HepG2 (cell line): ENCODE measurements around the gene UTS2R. TPM values are rescaled to one million over a fixed set of nuclear protein-coding genes. Genes with fewer than 3 reads are reported as not detected.
A peak's percentile ranks its signal among the peaks of the same experiment; 100 is the strongest.

Experiments
- ATAC-seq: fragments of 200-7000 bp; cut with Tn5 transposase; 3 replicates; pipeline ENCODE4 v1.9.1; 2020; ENCODE audit warnings: mild to moderate bottlenecking, moderate library complexity
- BruUV-seq: library from RNA; stranded (reverse); fragments of 400-500 nt; replicated peaks from 2 replicates; lab custom pipeline; 2021; lab: Mats Ljungman, UMichigan
- CTCF ChIA-PET: fragments of 300-600 bp; formaldehyde crosslinking; extraction: SDS; loops from one replicate; lab custom pipeline; 2021; ENCODE audit warnings: low total read pairs, inconsistent platforms, low intra/inter-chr PET ratio; lab: Yijun Ruan, JAX
- POLR2A ChIA-PET: fragments of 350-600 bp; sonication (Branson Sonifier 250); formaldehyde crosslinking; loops from one replicate; lab custom pipeline; 2020; ENCODE audit warnings: antibody characterized with exemption, inconsistent platforms; lab: Yijun Ruan, JAX
- DNase-seq: peaks from one replicate; pipeline ENCODE4 v3.0.0-alpha.2; 2015; ENCODE audit warnings: low spot score
- FAIRE-seq: peaks from 3 replicates; lab custom pipeline; 2011; peaks lifted over from hg19 to GRCh38; lab: Jason Lieb, UNC
- H2AFZ ChIP-seq: one replicate; pipeline ENCODE4 v1.6.1; 2011; ENCODE audit warnings: low read length, inconsistent platforms
- H3K27ac ChIP-seq: fragments of 300-600 bp; 3 replicates; pipeline ENCODE4 v1.8.0; 2011; ENCODE audit warnings: mixed run types, mild to moderate bottlenecking, mixed read lengths, low read length, inconsistent platforms; ENCODE audit not compliant: insufficient read depth; ENCODE audit errors: extremely low read length
- H3K27me3 ChIP-seq, 2 experiments: fragments of 200-600 bp in 1 of 2; 2 replicates in 1 of 2; 3 replicates in 1 of 2; pipeline versions ENCODE4 v1.6.0 to v1.8.0; 2011; ENCODE audit warnings: low read length in 2 of 2, mild to moderate bottlenecking in 2 of 2, moderate library complexity in 2 of 2, inconsistent platforms in 1 of 2; ENCODE audit not compliant: insufficient read depth in 2 of 2, control insufficient read depth in 1 of 2
- H3K36me3 ChIP-seq, 2 experiments: fragments of 200-600 bp in 1 of 2; replicated peaks in 1 of 2; 2 replicates in 1 of 2; 3 replicates in 1 of 2; pipeline versions ENCODE4 v1.5.1 to v1.8.0; 2011; ENCODE audit warnings: low read length in 2 of 2, inconsistent platforms in 1 of 2; ENCODE audit not compliant: insufficient read depth in 2 of 2, control insufficient read depth in 1 of 2
- H3K4me1 ChIP-seq: 2 replicates; pipeline ENCODE4 v1.5.1; 2012; ENCODE audit warnings: low read length, inconsistent platforms; ENCODE audit not compliant: insufficient read depth
- H3K4me2 ChIP-seq: 2 replicates; pipeline ENCODE4 v1.6.0; 2011; ENCODE audit warnings: low read depth, low read length, inconsistent platforms
- H3K4me3 ChIP-seq, 3 experiments: fragments of 200-600 bp in 1 of 3; sonication (generic), shearing (Covaris generic) in 1 of 3; replicated peaks in 1 of 3; 2 replicates each; pipeline ENCODE4 v1.5.1; 2011 to 2016; ENCODE audit warnings: low read length in 3 of 3, inconsistent platforms in 2 of 3, low read depth in 2 of 3, mild to moderate bottlenecking in 2 of 3, control low read depth in 1 of 3, mixed read lengths in 1 of 3; ENCODE audit not compliant: insufficient read depth in 1 of 3
- H3K79me2 ChIP-seq: one replicate; pipeline ENCODE4 v1.6.1; 2011; ENCODE audit warnings: low read length, inconsistent platforms; ENCODE audit not compliant: insufficient read depth
- H3K9ac ChIP-seq: 2 replicates; pipeline ENCODE4 v1.6.0; 2011; ENCODE audit warnings: mild to moderate bottlenecking, low read depth, low read length, inconsistent platforms; ENCODE audit not compliant: insufficient read depth
- H3K9me3 ChIP-seq: 2 replicates; pipeline ENCODE4 v1.5.1; 2012; ENCODE audit warnings: mild to moderate bottlenecking, low read length
- H4K20me1 ChIP-seq: 2 replicates; pipeline ENCODE4 v1.6.0; 2011; ENCODE audit warnings: inconsistent platforms, mild to moderate bottlenecking, low read length, moderate library complexity; ENCODE audit not compliant: insufficient read depth
- ATF7 ChIP-seq, 2 experiments: fragments of 450-650 bp in 1 of 2; sonication (generic) in 1 of 2; formaldehyde crosslinking in 1 of 2; IDR thresholded peaks; 2 replicates each; pipeline versions ENCODE4 v1.4.0 to v1.6.1; 2016 to 2020; ENCODE audit warnings: antibody characterized with exemption in 1 of 2, mild to moderate bottlenecking in 1 of 2, missing genetic modification reagents in 1 of 2
- GFI1 ChIP-seq: sonication (generic); formaldehyde crosslinking; IDR thresholded peaks from 2 replicates; pipeline ENCODE4 v1.5.0; 2020; ENCODE audit warnings: missing genetic modification reagents, mild to moderate bottlenecking, borderline replicate concordance
- GLI4 ChIP-seq: sonication (generic); formaldehyde crosslinking; IDR thresholded peaks from 2 replicates; pipeline ENCODE4 v1.5.1; 2020; ENCODE audit warnings: missing genetic modification reagents, mild to moderate bottlenecking, moderate library complexity, borderline replicate concordance
- KAT2B ChIP-seq: fragments of 150-350 bp; IDR thresholded peaks from 2 replicates; pipeline ENCODE4 v1.6.1; 2014; ENCODE audit warnings: low read depth, low read length, borderline replicate concordance
- MAZ ChIP-seq, 2 experiments: sonication (generic) in 1 of 2; formaldehyde crosslinking in 1 of 2; IDR thresholded peaks; 2 replicates each; pipeline versions ENCODE4 v1.5.0 to v1.6.1; 2012 to 2020; ENCODE audit warnings: low read depth in 2 of 2, mild to moderate bottlenecking in 2 of 2, borderline replicate concordance in 1 of 2, improper control_type of control experiment in 1 of 2, low read length in 1 of 2, missing genetic modification reagents in 1 of 2, moderate library complexity in 1 of 2
- POLR2G ChIP-seq: fragments of 200-400 bp; formaldehyde crosslinking; IDR thresholded peaks from 2 replicates; pipeline ENCODE4 v1.6.1; 2018; ENCODE audit warnings: mild to moderate bottlenecking, low read depth, low read length, moderate library complexity
- PRDM4 ChIP-seq: sonication (generic); formaldehyde crosslinking; IDR thresholded peaks from 2 replicates; pipeline ENCODE4 v1.9.0; 2021; ENCODE audit warnings: missing genetic modification reagents, borderline replicate concordance
- ZFP36 ChIP-seq: fragments of 150-350 bp; IDR thresholded peaks from 2 replicates; pipeline ENCODE4 v1.6.1; 2018; ENCODE audit warnings: borderline replicate concordance, low read length, low read depth; ENCODE audit not compliant: partially characterized antibody
- ZNF629 ChIP-seq: sonication (generic); formaldehyde crosslinking; conservative IDR thresholded peaks from 2 replicates; pipeline ENCODE4 v1.5.0; 2020; ENCODE audit warnings: missing genetic modification reagents
- WGBS: methylation state at CpG from one replicate; pipeline ENCODE4 v1.1.6; 2017; ENCODE audit warnings: low lambda C conversion rate; 5-methylcytosine and 5-hydroxymethylcytosine counted together
- in situ Hi-C: cut with HindIII; loops from 2 replicates; pipeline ENCODE4 v1.10.0; 2017; ENCODE audit warnings: low pct_unique_long_range_greater_than_20kb; ENCODE audit not compliant: extremely low pct_ligation_motif_present
- intact Hi-C: fragments of 100-400 bp; cut with micrococcal nuclease; formaldehyde crosslinking; loops from one replicate; pipeline ENCODE4 v1.10.0; 2022; ENCODE audit not compliant: unreplicated experiment
- polyA plus RNA-seq, 8 experiments: library from polyadenylated mRNA; depleted of rRNA in 3 of 8; stranded (reverse) in 7 of 8; unstranded in 1 of 8; fragments of >200 nt; fragmentation: Illumina TruSeq in 4 of 8; extraction: Trizol in 4 of 8; gene quantifications; 2 replicates each; pipeline versions ENCODE4 v1.2.1 to v1.2.3, GENCODE V29; 2011 to 2016; ENCODE audit warnings: low read depth in 4 of 8, missing spikeins in 1 of 8, mixed read lengths in 1 of 8; ENCODE audit not compliant: insufficient read depth in 1 of 8
- total RNA-seq, 5 experiments: library from RNA; depleted of rRNA; stranded (reverse); fragments of >200 nt; fragmentation: Illumina TruSeq; extraction: Trizol; gene quantifications; 2 replicates each; pipeline ENCODE4 v1.2.3, GENCODE V29; 2016; ENCODE audit warnings: low read depth in 1 of 5
- TF ChIP-seq, protein P1 (sequence below): sonication (generic); formaldehyde crosslinking; IDR thresholded peaks from 2 replicates; pipeline ENCODE4 v1.4.0; 2020; ENCODE audit warnings: low read depth, mild to moderate bottlenecking, missing genetic modification reagents
- TF ChIP-seq, protein P2 (sequence below): sonication (generic); formaldehyde crosslinking; IDR thresholded peaks from 2 replicates; pipeline ENCODE4 v1.5.1; 2020; ENCODE audit warnings: missing genetic modification reagents, mild to moderate bottlenecking, borderline replicate concordance

The UTS2R gene
- total and polyA plus RNA-seq, 2 of the 13 experiments (the other 11 are each of a cell fraction or from before 2014, with no cell fraction given): 0.13 to 0.15 TPM

- no peak for TF ChIP-seq ATF7 (IDR thresholded peaks at IDR 0.05)
- TF ChIP-seq ATF7 (CRISPR knock-in tag; IDR thresholded peaks at IDR 0.05): no peak
- TF ChIP-seq KAT2B: no peak
- no peak for TF ChIP-seq ZFP36
- TF ChIP-seq, protein P1, sequence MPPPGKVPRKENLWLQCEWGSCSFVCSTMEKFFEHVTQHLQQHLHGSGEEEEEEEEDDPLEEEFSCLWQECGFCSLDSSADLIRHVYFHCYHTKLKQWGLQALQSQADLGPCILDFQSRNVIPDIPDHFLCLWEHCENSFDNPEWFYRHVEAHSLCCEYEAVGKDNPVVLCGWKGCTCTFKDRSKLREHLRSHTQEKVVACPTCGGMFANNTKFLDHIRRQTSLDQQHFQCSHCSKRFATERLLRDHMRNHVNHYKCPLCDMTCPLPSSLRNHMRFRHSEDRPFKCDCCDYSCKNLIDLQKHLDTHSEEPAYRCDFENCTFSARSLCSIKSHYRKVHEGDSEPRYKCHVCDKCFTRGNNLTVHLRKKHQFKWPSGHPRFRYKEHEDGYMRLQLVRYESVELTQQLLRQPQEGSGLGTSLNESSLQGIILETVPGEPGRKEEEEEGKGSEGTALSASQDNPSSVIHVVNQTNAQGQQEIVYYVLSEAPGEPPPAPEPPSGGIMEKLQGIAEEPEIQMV (CRISPR knock-in tag): no peak
- TF ChIP-seq, all 625 proteins: peak for 46
Observed at GRCh38 chr17:82345151-82345976, 26.2 kb upstream of the UTS2R start (continued).

DNA sequence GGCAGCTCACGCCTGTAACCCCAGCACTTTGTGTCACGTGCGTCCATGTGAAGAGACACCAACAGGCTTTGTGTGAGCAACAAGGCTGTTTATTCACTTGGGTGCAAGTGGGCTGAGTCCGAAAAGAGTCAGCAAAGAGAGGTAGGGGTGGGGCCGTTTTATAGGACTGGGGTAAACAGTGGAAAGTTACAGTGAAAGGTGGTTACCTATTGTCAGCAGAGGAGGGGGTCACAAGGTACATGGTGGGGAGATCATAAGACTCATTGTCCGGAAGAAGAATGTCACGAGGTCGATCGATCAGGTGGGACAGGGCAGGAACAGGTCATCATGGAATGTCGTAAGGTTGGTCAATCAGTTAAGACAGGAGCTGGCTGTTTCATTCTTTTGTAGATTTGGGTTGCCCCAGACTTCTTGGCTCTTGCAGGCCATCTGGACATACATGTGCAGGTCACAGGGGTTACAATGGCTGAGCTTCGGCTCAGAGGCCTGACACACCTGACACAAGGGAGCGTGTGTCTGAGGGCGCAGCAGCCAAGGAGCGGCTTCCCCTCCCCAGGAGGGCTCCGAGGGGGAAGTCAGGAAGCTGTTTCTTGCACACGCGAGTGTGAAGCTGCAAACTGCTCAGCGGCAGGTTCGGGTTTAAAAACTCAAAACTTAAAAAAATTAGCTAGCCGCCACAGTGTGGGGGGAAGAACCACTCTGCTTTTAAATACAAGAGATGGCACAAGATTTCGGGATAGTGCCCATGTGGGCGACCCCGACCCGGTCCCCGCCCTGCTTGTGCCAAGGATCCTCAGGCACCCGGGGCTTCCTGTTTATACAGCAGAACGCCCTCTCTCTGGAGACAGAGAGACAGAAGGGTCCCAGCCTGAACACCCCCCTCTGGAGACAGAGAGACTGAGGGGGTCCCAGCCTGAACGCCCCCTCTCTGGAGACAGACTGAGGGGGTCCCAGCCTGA, 24.9 kb upstream of the UTS2R start:
- peak overlapping the region; percentile 58 for H3K4me2 ChIP-seq
- no peaks in the 10 kb centered on the region for H3K27me3 ChIP-seq
- POLR2A ChIA-PET: interaction anchor here (0.8 to 12.3 kb wide), 29 partner anchors 10 to 222 kb away, joined by 3 to 227 read pairs (median 5); partner anchors contain the start of genes CD7 and FOXK2
- H3K27ac ChIP-seq: peak overlapping the region; percentile 83
- no peaks in the 10 kb centered on the region for H3K36me3 ChIP-seq
- in situ Hi-C loops: no loop called here
- DNase-seq: peak; percentile 100
- H3K4me3 ChIP-seq: no peak overlapping the region; a peak in 1 of 6 replicates
- H2AFZ ChIP-seq: no peak overlapping the region
- CTCF ChIA-PET: no interaction called here
- peak overlapping the region; percentile 66 for H3K9ac ChIP-seq
- H3K79me2 ChIP-seq: peaks cover 17% of the 10 kb centered on the region
- WGBS: 25% methylated on average over 26 of the region's 28 CpGs
- H3K9me3 ChIP-seq: no peaks in the 10 kb centered on the region
- intact Hi-C loops: loop anchor here (2.0 kb wide), 1 partner anchor 66 kb away; no protein-coding TSS in a partner anchor
- peak; percentile 24 for ATAC-seq
- FAIRE-seq: peak; percentile 99
- no peaks in the 10 kb centered on the region for H4K20me1 ChIP-seq
- H3K4me1 ChIP-seq: peaks cover 94% of the 10 kb centered on the region
- TSS peak; percentile 98 for BruUV-seq
- TF ChIP-seq POLR2G (peak; percentile 74), MAZ (IDR thresholded peaks at IDR 0.05; ENCODE audit: borderline replicate concordance, low read depth, low read length) (peak; percentile 68; the same call in 1 of the 2 replicates), MAZ (CRISPR knock-in tag; IDR thresholded peaks at IDR 0.05; ENCODE audit: low read depth) (peak; percentile 91), PRDM4 (no peak), GLI4 (CRISPR knock-in tag) (no peak), ZNF629 (CRISPR knock-in tag) (peak; percentile 45; the same call in 1 of the 2 replicates), GFI1 (CRISPR knock-in tag) (peak; percentile 83; the same call in 1 of the 2 replicates)
- TF ChIP-seq, protein P2, sequence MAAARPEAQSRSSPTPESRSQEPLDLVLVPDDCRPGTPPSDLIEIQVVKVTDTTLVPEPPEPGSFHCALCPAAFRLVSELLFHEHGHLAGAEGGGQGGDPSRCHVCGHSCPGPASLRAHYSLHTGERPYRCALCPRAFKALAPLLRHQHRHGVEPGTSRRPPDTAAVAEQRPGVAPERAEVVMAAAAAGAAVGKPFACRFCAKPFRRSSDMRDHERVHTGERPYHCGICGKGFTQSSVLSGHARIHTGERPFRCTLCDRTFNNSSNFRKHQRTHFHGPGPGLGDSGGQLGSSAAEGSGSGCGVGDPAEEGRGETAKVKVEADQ (CRISPR knock-in tag): no peak
